Stimulated activated CD4-positive, alpha-beta T cell treated with anti-CD3 and anti-CD28 coated beads, Interleukin-12 subunit alpha, Interleukin-12 subunit beta, amount 100 ng/mL, for 4 hours (primary cell): ENCODE measurements around the gene PIK3CD.
"Not testable (repeated sequence)": the region's sequence is repeated elsewhere in the genome, so short reads cannot be mapped to it uniquely, and the experiment has no call there.

Source experiments
- DNase-seq: peaks from one replicate; pipeline ENCODE4 v3.0.0-alpha.2; 2020

Gene PIK3CD

DNA sequence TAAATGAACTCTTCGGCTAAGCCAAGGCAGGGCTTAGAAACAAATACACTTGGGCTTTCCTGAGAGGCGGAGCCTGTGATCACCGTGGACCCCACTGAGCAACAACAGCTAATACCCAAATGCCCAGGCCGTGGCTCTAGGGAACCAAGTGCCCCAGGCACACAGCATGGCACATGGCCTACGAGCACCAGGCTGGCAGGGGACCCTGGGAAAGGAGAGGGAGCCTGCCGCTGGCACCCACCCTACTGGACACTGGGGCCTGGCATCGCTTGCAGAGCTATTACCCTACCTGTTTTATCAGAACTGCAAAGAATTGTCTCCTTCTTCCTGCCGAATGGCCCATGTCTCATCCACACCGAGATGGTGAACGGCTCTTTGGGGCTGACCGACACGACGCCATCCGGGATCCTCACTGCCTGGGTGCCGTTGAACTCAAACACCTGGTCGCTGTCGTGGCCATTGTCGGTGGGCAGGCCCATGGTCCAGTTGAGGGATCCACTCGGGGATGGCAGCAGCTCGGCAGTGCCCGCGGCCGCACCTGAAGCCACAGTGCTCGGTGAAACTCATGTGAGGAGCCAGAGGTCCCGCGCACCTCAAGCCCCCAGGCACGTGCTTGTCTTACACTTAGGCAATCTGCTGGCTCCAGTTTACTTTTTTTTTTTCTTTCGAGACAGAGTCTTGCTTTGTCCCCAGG, 92.7 kb downstream of the PIK3CD start:
- DNase-seq = no peak

DNA sequence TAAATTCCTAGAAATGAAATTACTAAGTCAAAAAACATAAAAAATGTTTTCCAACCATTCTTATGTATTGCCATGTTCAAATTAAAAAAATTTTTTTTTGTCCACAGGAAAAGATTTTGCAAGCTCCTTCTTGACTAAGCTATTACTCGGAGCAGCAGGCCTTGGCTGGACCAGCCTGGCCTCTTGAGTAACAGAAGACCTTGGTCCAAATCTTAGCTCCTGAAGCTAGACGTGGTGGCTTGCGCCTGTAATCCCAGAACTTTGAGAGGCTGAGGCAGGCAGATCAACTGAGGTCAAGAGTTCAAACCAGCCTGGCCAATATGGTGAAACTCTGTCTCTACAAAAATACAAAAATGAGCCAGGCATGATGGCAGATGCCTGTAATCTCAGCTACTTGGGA, 94.7 kb downstream of the PIK3CD start:
- DNase-seq = no peak

DNA sequence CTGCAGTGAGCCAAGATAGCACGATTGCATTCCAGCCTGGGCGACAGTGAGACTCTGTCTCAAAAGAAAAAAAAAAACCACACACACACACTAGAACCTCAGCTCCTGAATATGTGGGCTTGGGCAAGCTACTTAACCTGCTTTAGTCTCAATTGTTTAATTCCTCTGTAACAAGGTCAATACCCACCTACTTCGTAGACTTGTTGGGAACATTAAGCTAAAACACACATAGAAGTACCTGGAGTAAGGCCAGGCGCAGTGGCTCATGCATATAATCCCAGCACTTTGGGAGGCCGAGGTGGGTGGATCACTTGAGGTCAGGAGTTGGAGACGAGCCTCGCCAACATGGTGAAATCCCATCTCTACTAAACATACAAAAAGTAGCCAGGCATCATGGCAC, 95.1 kb downstream of the PIK3CD start:
- no peak for DNase-seq

DNA sequence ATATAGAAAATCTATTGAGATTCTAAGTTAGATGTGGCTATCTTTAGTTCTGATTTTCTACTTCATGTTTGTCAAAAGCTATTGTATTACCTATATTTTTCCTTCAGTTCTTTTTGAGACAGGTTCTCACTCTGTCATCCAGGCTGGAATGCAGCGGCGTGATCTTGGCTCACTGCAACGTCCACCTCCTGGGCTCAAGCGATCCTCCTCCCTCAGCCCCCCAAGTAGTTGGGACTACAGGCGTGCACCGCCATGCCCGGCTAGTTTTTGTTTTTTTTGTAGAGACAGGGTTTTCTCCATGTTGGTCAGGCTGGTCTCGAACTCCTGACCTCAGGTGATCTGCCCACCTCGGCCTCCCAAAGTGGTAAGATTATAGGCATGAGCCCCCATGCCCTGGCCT, 96.9 kb downstream of the PIK3CD start:
- DNase-seq = not testable (repeated sequence)

DNA sequence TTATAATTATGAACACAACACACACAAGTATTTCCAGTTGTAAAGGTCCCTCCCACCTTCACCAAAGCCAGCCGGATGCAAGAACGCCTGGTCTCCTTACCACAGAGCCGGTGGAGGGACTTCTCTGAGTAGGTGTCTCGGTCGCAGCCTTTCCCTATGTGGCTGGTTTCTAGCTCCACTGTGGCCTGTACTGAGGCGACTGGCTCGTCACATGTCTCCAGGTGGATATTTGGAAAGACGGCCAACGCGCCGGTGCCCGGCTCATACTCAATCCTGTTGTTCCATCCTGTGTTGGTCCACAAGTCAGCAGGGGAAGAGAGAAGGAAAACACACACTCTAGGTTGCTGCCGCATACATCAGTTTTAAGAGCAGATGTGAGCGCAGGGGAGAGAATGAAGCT, 97.8 kb downstream of the PIK3CD start:
- no peak for DNase-seq

DNA sequence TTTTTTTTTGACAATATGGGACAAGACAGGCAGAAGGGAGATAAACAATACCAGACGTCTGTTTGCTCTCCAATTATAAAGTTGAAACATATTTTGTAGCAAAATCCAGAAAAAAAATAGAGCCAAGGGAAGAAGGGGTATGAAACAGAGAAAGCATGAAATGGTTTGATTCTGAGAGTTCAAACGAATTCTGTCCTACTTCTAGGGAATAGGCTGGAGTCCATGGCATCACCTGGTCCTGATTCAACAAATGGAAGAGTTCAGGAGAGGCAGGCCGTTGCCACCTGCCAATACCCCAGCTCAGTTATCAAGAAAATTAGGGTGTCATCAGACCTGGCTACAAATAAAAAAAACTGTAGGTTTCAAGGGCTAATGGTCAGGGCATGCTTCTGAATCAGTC, 100.4 kb downstream of the PIK3CD start:
- DNase-seq = no peak

DNA sequence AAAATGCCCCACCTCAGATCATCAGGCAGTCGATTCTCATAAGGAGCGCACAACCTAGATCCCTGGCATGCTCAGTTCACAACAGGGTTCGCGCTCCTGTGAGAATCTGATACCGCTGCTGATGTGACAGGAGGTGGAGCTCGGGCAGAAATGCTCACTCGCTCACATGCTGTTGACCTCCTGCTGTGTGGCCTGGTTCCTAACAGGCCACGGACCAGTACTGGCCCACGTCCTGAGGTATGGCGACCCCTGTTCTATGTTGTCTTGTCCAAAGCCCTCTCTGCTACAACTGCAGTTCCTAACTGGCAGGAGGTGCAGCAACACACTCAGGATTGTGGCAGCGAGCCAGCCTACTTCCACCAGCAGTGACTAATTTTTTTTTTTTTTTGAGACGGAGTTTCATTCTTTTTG, 101.6 kb downstream of the PIK3CD start:
- DNase-seq = no peak

DNA sequence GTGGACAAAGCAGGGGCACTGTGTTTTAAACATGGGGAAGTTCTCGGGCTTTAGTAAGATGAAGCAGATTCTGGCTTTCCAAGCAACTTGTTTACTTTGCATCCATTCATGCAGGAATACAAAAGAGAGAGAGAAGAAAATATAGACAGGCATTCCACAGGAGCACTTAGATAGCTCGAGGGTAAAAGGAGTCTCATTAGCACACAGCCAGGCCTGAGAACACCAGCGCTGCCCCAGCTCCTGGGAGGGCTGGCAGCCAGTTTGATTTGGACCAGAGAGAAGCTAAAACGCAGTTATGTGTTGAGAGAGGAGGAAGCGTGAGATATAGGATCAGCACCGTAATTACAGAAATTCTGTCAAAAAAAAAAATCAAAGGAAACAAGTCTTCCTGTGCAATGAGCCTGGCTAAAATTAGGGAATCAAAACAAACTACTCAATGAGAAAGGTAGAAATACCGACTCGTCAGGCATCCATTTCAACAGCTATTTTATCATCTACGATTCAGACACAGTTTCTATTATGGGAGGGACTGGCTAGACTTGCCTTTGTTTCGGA, 104.0 kb downstream of the PIK3CD start:
- DNase-seq = no peak

DNA sequence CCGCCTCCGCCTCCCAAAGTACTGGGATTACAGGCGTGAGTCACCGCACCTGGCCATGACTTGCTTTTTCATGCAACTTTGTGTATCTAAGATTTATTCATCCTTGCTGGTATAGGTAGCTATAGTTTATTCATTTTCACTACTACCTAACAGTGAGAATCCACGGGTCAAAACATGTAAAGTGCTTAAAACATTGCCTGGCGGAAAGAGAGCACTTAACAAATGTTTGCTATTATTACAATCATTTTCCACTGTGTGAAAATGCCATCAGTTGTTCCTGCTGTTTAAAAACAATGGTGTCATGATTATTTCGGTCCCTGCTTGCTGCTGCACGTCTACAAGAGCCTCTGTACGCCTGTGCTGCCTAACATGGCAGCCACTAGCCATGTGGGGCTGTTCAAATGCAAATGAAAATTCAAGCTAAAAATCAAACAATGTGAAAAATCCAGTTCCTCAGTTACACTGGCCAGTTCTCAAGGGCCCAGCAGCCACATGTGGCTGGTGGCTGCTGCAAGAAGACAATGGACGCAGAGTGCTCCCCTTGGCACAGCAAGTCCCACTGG, 107.1 kb downstream of the PIK3CD start:
- DNase-seq = no peak

DNA sequence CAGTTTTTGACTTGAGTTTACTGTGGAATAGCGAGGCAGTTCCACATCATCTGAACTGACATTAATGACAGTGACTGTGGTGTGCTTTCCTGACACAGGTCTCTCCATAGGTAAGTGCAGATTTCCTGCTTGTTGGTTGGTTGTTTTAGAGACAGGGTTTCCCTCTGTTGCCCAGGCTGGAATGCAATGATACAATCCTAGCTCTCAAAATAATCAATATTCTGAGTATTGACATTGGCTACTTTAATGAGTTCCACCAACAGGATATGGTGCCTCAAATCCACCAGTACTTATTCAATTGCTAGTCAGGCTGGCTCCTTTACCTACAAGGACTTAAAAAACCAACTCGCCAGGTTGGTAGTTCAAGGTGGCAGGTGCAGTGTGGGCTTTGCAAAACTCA, 108.4 kb downstream of the PIK3CD start:
- DNase-seq = no peak

DNA sequence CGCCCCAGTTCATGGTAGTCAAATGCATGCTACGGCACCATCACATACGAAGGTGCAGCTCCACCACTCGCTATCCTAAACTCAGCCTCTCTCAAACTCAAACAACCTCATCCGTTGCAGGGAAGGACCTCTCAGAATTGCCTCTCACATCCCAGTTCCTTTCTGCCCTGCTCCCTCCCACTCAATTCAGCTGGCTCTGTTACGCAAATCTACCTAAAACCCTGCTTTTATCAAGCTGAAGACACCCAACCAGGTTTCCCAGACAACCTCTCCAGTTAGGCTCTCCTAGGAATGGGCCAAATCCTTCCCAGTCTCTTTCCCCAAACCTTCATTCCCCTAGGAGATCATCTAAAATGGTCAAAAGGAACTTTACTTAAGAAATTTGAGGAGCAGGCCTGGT, 109.3 kb downstream of the PIK3CD start:
- DNase-seq = no peak

DNA sequence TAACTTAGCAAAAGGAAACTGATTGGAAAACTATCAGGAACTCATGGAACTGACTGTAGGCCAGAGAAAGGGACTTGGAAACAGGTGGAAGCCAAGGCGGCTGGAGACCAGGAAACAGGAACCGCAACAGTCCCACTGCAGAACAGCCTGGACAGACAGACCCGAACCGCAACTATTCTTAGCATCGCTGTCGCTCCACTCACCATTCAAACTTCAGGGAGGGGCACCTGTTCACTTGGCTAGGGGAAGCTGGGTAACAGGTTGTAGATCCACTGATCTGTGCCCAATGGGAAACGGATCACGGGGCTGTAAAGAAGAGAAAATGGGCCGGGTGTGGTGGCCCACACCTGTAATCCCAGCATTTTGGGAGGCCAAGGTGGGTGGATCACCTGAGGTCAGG, 110.3 kb downstream of the PIK3CD start:
- no peak for DNase-seq

DNA sequence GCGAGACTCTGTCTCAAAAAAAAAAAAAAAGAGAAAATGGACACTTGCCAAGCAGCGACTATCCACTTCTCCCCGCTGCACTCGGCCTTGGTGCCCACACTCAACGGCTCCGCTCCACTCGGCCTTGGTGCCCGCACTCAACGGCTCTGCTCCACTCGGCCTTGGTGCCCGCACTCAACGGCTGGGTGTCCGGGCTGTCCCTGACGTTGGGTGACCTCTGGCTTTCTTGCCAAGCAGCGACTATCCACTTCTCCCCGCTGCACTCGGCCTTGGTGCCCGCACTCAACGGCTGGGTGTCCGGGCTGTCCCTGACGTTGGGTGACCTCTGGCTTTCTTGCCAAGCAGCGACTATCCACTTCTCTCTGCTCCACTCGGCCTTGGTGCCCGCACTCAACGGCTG, 110.9 kb downstream of the PIK3CD start:
- not testable (repeated sequence) for DNase-seq

DNA sequence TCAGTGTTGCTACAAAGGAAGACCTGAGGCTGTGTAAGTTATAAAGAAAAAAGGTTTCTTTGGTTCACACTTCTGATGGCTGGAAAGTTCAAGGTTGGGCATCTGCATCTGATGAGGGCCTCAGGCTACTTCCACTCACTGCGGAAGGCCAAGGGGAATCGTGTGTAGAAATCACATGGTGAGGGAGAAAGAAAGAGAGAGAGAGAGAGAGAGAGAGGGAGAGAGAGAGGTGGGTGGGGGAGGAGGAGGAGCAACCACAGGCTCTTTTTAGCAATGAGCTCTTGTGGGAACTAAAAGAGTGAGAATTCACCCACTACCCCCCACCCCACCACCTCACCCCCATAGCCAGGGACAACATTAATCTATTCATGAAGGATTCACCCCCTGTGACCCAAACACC, 112.4 kb downstream of the PIK3CD start:
- no peak for DNase-seq

DNA sequence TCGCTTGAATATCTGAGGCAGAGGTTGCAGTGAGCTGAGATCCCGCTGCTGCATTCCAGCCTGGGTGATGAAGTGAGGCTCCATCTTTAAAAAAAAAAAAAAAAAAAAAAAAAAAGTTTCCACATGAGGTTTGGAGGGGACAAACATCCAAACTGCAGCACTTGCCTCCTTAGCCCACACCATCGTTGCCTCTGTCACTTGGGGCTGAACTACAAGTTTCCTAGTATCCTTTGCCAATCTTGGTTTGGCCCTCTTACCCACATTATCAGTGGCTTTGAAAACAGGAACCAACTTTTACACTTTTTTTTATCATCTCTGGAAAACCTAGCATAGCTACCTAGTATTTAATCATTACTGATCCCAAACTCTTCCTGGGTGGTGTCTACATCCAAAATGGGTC, 113.0 kb downstream of the PIK3CD start:
- no peak for DNase-seq

DNA sequence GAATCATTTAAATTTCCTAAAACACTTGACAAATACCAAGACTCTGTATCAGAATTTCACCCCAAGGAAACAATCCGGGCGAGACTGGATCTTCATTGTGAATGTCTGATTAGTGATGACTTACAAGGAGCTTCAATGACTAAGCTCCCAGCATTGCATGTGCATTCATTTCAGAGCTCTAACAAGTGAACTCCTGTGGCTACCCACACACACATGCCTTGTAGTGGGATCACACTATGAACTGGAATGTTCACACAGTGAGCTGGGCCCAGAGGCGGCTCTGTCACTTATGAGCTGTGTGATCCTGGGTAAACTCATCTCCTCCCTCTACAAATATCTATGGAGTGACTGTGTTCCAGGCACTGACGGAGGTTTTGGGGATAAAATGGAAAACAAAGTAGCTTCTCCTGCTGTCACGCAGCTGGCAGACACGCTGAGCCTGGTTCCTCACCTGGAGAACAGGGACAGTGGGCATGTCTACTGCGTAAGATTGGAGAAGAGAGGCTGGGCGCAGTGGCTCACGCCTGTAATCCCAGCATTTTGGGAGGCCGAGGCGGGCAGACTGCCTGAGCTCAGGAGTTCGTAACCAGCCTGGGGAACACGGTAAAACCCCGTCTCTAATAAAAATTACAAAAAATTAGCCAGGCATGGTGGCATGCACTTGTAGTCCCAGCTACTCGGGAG, 115.4 kb downstream of the PIK3CD start:
- no peak for DNase-seq

DNA sequence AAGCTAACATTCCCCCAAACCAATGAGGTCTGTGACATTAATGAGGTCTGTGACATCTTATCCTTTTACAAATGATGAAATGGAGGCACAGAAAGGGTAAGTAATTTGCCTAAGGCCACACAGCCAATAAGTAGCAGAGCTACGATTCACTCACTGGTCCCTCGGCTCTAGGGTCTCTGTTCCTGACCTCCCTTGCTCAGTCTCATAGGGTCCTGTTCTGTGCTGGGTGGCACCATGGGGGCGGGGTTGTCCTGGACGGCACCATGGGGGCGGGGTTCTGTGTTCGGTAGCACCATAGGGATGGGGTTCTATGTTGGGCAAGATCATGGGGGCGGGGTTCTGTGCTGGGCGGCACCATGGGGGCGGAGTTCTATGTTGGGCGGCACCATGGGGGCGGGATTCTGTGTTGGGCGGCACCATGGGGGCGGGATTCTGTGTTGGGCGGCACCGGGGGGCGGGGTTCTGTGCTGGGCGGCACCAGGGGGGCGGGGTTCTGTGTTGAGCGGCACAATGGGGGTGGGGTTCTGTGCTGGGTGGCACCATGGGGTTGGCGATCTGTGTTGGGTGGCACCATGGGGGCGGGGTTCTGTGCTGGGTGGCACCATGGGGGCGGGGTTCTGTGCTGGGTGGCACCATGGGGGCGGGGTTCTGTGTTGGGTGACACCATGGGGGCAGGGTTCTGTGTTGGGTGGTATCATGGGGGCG, 116.6 kb downstream of the PIK3CD start:
- no peak for DNase-seq

DNA sequence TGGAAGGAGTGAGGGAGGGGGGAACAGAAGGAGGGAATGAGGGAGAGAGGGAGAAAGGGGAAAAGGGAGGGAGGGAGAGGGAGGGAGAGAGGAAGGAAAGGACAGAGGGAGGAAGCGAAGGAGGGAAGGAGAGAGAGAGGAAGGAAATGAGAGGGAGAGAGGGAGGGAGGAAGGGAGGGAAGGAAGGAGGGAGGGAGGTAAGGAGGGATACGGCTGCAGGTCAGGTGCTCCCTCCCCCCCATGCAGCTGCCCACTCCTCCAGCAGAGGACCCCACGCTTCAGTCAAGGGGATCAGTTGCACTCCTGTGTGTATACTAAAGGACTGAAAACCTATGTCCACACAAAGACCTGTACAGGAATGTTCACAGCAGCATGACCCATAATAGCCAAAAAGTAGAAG, 117.5 kb downstream of the PIK3CD start:
- no peak for DNase-seq

DNA sequence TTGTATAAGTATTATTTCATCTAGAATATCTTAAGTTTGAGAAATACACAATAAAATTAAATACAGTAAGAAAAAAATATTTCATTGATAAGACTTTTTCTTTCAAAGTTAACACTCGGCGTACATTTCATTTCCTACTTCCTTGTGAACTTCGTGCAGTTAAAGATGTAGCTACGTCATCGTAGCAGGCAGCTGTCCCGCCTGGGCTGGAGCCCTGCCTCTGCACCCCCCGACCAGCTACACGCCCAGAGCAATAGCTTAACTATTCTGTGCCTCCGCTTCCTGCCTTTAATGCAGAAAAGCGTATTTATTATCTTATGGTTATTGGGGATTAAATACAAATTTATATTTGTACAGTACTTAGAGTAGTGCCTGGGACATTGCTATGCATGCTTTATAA, 118.8 kb downstream of the PIK3CD start:
- no peak for DNase-seq

DNA sequence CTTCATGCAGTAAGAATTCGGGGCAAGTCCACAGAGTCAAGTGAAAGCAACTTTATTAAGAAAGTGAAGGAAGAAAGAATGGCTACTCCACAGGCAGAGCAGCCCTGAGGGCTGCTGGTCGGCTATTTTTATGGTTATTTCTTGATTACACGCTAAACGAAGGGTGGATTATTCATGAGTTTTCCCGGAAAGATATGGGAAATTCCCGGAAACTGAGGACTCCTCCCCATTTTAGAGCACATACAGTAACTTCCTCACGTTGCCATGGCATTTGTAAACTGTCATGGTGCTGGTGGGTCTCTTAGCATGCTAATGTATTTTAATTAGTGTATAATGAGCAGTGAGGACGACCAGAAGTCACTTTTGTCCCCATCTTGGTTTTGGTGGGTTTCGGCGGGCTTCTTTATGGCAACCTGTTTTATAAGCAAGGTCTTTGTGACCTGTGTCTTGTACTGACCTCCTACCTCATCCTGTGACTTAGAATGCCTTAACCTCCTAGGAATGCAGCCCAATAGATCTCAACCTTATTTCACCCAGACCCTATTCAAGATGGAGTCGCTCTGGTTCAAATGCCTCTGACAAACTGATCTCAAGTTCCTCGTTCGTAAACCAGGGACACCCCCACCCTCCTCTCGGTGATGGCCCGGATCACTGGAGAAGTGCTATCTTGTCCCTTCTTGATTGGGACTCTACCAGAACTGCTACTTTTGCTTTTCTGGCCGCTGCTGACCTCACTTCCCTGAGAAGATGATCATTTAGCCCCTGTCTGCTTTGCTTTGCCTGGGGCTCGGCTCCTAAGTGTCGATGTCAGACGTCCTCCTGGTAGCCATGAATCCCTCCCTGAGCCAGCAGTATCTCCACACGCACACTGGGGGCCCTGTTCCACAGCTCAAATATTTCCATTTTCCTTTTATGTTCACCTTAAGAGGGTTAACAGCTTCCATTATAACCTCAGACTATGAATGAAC, 123.5 kb downstream of the PIK3CD start:
- no peak for DNase-seq

DNA sequence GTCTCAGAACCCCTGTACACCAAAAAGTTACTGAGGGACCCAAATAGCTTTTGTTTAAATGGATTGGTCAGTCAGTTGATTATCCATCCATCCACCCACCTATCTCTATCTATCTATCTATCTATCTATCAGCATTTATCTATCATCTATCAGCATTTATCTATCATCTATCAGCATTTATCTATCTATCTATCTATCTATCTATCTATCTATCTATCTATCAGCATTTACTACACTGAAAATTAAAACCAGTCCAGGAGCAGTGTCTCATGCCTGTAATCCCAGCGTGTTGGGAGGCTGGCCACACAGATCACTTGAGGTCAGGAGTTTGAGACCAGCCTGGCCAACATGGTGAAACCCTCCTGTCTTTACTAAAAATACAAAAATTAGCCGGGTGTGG, 125.2 kb downstream of the PIK3CD start:
- no peak for DNase-seq
